Mesenteric fat pad (tissue), 1 donor: ENCODE results near the gene EPHB2. TPM values are rescaled to one million over a fixed set of nuclear protein-coding genes. Genes with fewer than 3 reads are reported as not detected.

Experiments used
- DNase-seq: peaks from one replicate; pipeline ENCODE4 v3.0.0-alpha.2; 2020; ENCODE audit warnings: low spot score
- total RNA-seq: library from RNA; stranded (reverse); fragmentation: NEBNext Ultra II Directional; extraction: Animal tissue kit (Norgen Biotek cat#: 25700); gene quantifications from one replicate; pipeline ENCODE4 v1.2.1, GENCODE V29; 2021
- donor health status: DM: yes; HTN: yes; CAD: no.

EPHB2 gene
- total RNA-seq, 1 donor from 2014 or later = 5.7 TPM

GRCh38 chr1:22749919-22750684, 39.5 kb downstream of the EPHB2 start:
- no peak for DNase-seq

- no peak for DNase-seq
Observed at GRCh38 chr1:22750685-22751051, 40.0 kb downstream of the EPHB2 start.

GRCh38 chr1:22751124-22751531, 40.5 kb downstream of the EPHB2 start:
- no peak for DNase-seq

- no peak for DNase-seq
Observed at GRCh38 chr1:22752339-22752738, 41.7 kb downstream of the EPHB2 start.

GRCh38 chr1:22753481-22753971, 42.9 kb downstream of the EPHB2 start:
- no peak for DNase-seq

- no peak for DNase-seq
Observed at GRCh38 chr1:22754106-22754768, 43.6 kb downstream of the EPHB2 start.

GRCh38 chr1:22754824-22755223, 44.2 kb downstream of the EPHB2 start:
- DNase-seq = no peak

- DNase-seq = no peak
Observed at GRCh38 chr1:22755641-22756040, 45.0 kb downstream of the EPHB2 start.

GRCh38 chr1:22756125-22756735, 45.6 kb downstream of the EPHB2 start:
- no peak for DNase-seq

- no peak for DNase-seq
Observed at GRCh38 chr1:22760455-22760854, 49.8 kb downstream of the EPHB2 start.

GRCh38 chr1:22761101-22761500, 50.5 kb downstream of the EPHB2 start:
- no peak for DNase-seq

GRCh38 chr1:22761821-22762220, 51.2 kb downstream of the EPHB2 start:
- no peak for DNase-seq

GRCh38 chr1:22763487-22764200, 53.0 kb downstream of the EPHB2 start:
- no peak for DNase-seq

- no peak for DNase-seq
Observed at GRCh38 chr1:22767852-22768251, 57.2 kb downstream of the EPHB2 start.

- no peak for DNase-seq
Observed at GRCh38 chr1:22769932-22770331, 59.3 kb downstream of the EPHB2 start.

GRCh38 chr1:22772014-22772413, 61.4 kb downstream of the EPHB2 start:
- DNase-seq = no peak

GRCh38 chr1:22773981-22774832, 63.6 kb downstream of the EPHB2 start:
- DNase-seq = no peak

GRCh38 chr1:22774833-22775182, 64.2 kb downstream of the EPHB2 start:
- no peak for DNase-seq

GRCh38 chr1:22775478-22775877, 64.8 kb downstream of the EPHB2 start:
- DNase-seq = no peak

- no peak for DNase-seq
Observed at GRCh38 chr1:22776035-22776613, 65.5 kb downstream of the EPHB2 start.
